GM23248 (cell line): ENCODE data around the gene POLL. TPM values are rescaled to one million over a fixed set of nuclear protein-coding genes. Genes with fewer than 3 reads are reported as not detected.

ENCODE experiments used
- DNase-seq: peaks from one replicate; pipeline ENCODE4 v3.0.0-alpha.2; 2015
- H2AFZ ChIP-seq: fragments of 200-600 bp; sonication (generic); 2 replicates; pipeline ENCODE4 v1.6.1; 2016; ENCODE audit warnings: antibody characterized with exemption
- H3F3A ChIP-seq: fragments of 200-600 bp; sonication (generic); 2 replicates; pipeline ENCODE4 v1.6.1; 2016; ENCODE audit warnings: mild to moderate bottlenecking, antibody characterized with exemption, mixed run types; ENCODE audit not compliant: insufficient read depth
- H3K27ac ChIP-seq: fragments of 200-600 bp; sonication (generic); 2 replicates; pipeline ENCODE4 v1.5.1; 2016; ENCODE audit warnings: mild to moderate bottlenecking
- H3K27me3 ChIP-seq: fragments of 200-600 bp; sonication (generic); replicated peaks from 2 replicates; pipeline ENCODE4 v1.6.1; 2016; ENCODE audit warnings: mild to moderate bottlenecking; ENCODE audit not compliant: insufficient read depth
- H3K36me3 ChIP-seq: fragments of 200-600 bp; sonication (generic); 2 replicates; pipeline ENCODE4 v1.6.1; 2016; ENCODE audit warnings: low read depth, mild to moderate bottlenecking
- H3K4me1 ChIP-seq: fragments of 200-600 bp; sonication (generic); 2 replicates; pipeline ENCODE4 v1.6.1; 2016; ENCODE audit warnings: mild to moderate bottlenecking; ENCODE audit not compliant: insufficient read depth
- H3K4me2 ChIP-seq: fragments of 200-600 bp; sonication (generic); one replicate; pipeline ENCODE4 v1.6.1; 2016; ENCODE audit warnings: mild to moderate bottlenecking; ENCODE audit not compliant: unreplicated experiment
- H3K4me3 ChIP-seq: fragments of 200-600 bp; sonication (generic); 2 replicates; pipeline ENCODE4 v1.5.1; 2016; ENCODE audit warnings: mild to moderate bottlenecking
- H3K79me2 ChIP-seq: fragments of 200-600 bp; sonication (generic); 2 replicates; pipeline ENCODE4 v1.6.1; 2016; ENCODE audit warnings: mild to moderate bottlenecking; ENCODE audit not compliant: insufficient read depth
- H3K9ac ChIP-seq: fragments of 200-600 bp; sonication (generic); 2 replicates; pipeline ENCODE4 v1.6.1; 2016; ENCODE audit warnings: mild to moderate bottlenecking
- H3K9me2 ChIP-seq: fragments of 200-600 bp; sonication (generic); 2 replicates; pipeline ENCODE4 v1.6.1; 2016; ENCODE audit warnings: mixed run types, mild to moderate bottlenecking, moderate library complexity; ENCODE audit not compliant: insufficient read depth
- H3K9me3 ChIP-seq: fragments of 200-600 bp; sonication (generic); one replicate; pipeline ENCODE4 v1.6.1; 2017; ENCODE audit warnings: low read depth
- H4K20me1 ChIP-seq: fragments of 200-600 bp; sonication (generic); 2 replicates; pipeline ENCODE4 v1.6.0; 2016; ENCODE audit not compliant: insufficient read depth
- EZH2 ChIP-seq: fragments of 200-600 bp; sonication (generic); IDR thresholded peaks from 2 replicates; pipeline ENCODE4 v1.6.1; 2018; ENCODE audit warnings: antibody characterized with exemption, mild to moderate bottlenecking; ENCODE audit not compliant: insufficient read depth, poor library complexity, severe bottlenecking
- EZH2phosphoT487 ChIP-seq: fragments of 200-600 bp; sonication (generic); IDR thresholded peaks from 2 replicates; pipeline ENCODE4 v1.6.1; 2018; ENCODE audit warnings: antibody characterized with exemption, moderate library complexity, mild to moderate bottlenecking, low read depth; ENCODE audit not compliant: insufficient read depth
- WGBS, 2 experiments: methylation state at CpG; one replicate each; pipeline ENCODE4 v1.1.6; 2015 to 2017; ENCODE audit warnings: low lambda C conversion rate in 2 of 2, low coverage in 1 of 2; ENCODE audit errors: missing lambda C conversion rate in 2 of 2; 5-methylcytosine and 5-hydroxymethylcytosine counted together
- in situ Hi-C: fragments of 300-500 bp; cut with MboI; formaldehyde crosslinking; loops from 2 replicates; pipeline ENCODE4 v1.15.0; 2020
- polyA plus RNA-seq: library from polyadenylated mRNA; unstranded; fragments of >200 nt; fragmentation: Nextera tagmentation; extraction: Ambion mirVana; gene quantifications from 2 replicates; pipeline ENCODE4 v1.2.1, GENCODE V29; 2016
- total RNA-seq: library from RNA; depleted of rRNA; stranded (reverse); fragments of >200 nt; shearing (Covaris generic); gene quantifications from 2 replicates; pipeline ENCODE4 v1.2.3, GENCODE V29; 2014

The POLL gene
- total and polyA plus RNA-seq, 2 experiments from 2014 or later: 12.1 to 13.1 TPM

GRCh38 chr10:101567165-101568006 is 20.7 kb downstream of the POLL start:
- DNase-seq: no peak
- Histone ChIP-seq H3K79me2 (no peaks in the 10 kb centered on the region), H3K36me3 (no peaks in the 10 kb centered on the region), H3K4me3 (no peak overlapping the region), H3K27me3 (peaks cover 30% of the 10 kb centered on the region), H3K4me1 (no peaks in the 10 kb centered on the region), H3K9me3 (no peaks in the 10 kb centered on the region), H3F3A (no peaks in the 10 kb centered on the region), H3K27ac (no peak overlapping the region), H3K4me2 (no peak overlapping the region), H3K9me2 (no peaks in the 10 kb centered on the region), H3K9ac (no peak overlapping the region), H2AFZ (no peak overlapping the region), H4K20me1 (no peaks in the 10 kb centered on the region)
- in situ Hi-C loops: loop anchor here (10.0 kb wide), 1 partner anchor 353 kb away; no protein-coding TSS in a partner anchor
- no peak for TF ChIP-seq EZH2phosphoT487
- no peak for TF ChIP-seq EZH2
- WGBS, 2 experiments: 60 to 64% methylated on average over 7 of the region's 7 CpGs

- Histone ChIP-seq H4K20me1 (no peaks in the 10 kb centered on the region), H3K36me3 (no peaks in the 10 kb centered on the region), H2AFZ (peak overlapping the region; percentile 27; the same call in 1 of the 2 replicates), H3K4me1 (no peaks in the 10 kb centered on the region), H3K79me2 (no peaks in the 10 kb centered on the region), H3F3A (no peaks in the 10 kb centered on the region), H3K27me3 (peaks cover 30% of the 10 kb centered on the region), H3K9me3 (no peaks in the 10 kb centered on the region), H3K9me2 (no peaks in the 10 kb centered on the region), H3K9ac (no peak overlapping the region), H3K4me2 (peak overlapping the region; percentile 14), H3K27ac (no peak overlapping the region), H3K4me3 (peak overlapping the region; percentile 34; the same call in 1 of the 2 replicates)
- peak; percentile 40 for DNase-seq
- in situ Hi-C loops: loop anchor here (10.0 kb wide), 1 partner anchor 352 kb away; no protein-coding TSS in a partner anchor
- 0 out of 2 replicates have a peak, but pooled peaks have one; percentile 21 for TF ChIP-seq EZH2phosphoT487
- peak; percentile 14 for TF ChIP-seq EZH2
- 8% methylated on average over 50 to 51 of the region's 59 CpGs for WGBS, 2 experiments
These were observed 21.5 kb downstream of the POLL start for GRCh38 chr10:101566333-101567164.

- TF ChIP-seq EZH2: no peak
- TF ChIP-seq EZH2phosphoT487: no peak
- in situ Hi-C loops: loop anchor here (10.0 kb wide), 1 partner anchor 351 kb away; no protein-coding TSS in a partner anchor
- no peaks in the 10 kb centered on the region for H3F3A ChIP-seq
- H3K4me2 ChIP-seq: no peak overlapping the region
- peaks cover 30% of the 10 kb centered on the region for H3K27me3 ChIP-seq
- H3K27ac ChIP-seq: no peak overlapping the region
- WGBS, 2 experiments: 56 to 66% methylated on average over 8 of the region's 8 CpGs
- no peak overlapping the region for H3K4me3 ChIP-seq
- H3K9me2 ChIP-seq: no peaks in the 10 kb centered on the region
- H3K79me2 ChIP-seq: no peaks in the 10 kb centered on the region
- H3K36me3 ChIP-seq: no peaks in the 10 kb centered on the region
- no peaks in the 10 kb centered on the region for H3K4me1 ChIP-seq
- no peak for DNase-seq
- no peak overlapping the region for H2AFZ ChIP-seq
- H4K20me1 ChIP-seq: no peaks in the 10 kb centered on the region
- H3K9ac ChIP-seq: no peak overlapping the region
- no peaks in the 10 kb centered on the region for H3K9me3 ChIP-seq
These were observed 22.1 kb downstream of the POLL start for GRCh38 chr10:101565936-101566332.

- H3K4me3 ChIP-seq: no peak overlapping the region
- in situ Hi-C loops: loop anchor here (10.0 kb wide), 1 partner anchor 351 kb away; no protein-coding TSS in a partner anchor
- no peaks in the 10 kb centered on the region for H4K20me1 ChIP-seq
- peaks cover 30% of the 10 kb centered on the region for H3K27me3 ChIP-seq
- no peaks in the 10 kb centered on the region for H3K9me3 ChIP-seq
- no peak overlapping the region for H3K9ac ChIP-seq
- TF ChIP-seq EZH2phosphoT487 (no peak), EZH2 (no peak)
- DNase-seq: no peak
- no peaks in the 10 kb centered on the region for H3K79me2 ChIP-seq
- no peak overlapping the region for H3K4me2 ChIP-seq
- H3K27ac ChIP-seq: no peak overlapping the region
- no peaks in the 10 kb centered on the region for H3K9me2 ChIP-seq
- H2AFZ ChIP-seq: no peak overlapping the region
- WGBS, 2 experiments: 64 to 66% methylated on average over 5 of the region's 5 CpGs
- H3F3A ChIP-seq: no peaks in the 10 kb centered on the region
- no peaks in the 10 kb centered on the region for H3K4me1 ChIP-seq
- no peaks in the 10 kb centered on the region for H3K36me3 ChIP-seq
These were observed 22.6 kb downstream of the POLL start for GRCh38 chr10:101565370-101565900.
